ENCODE data around the gene KCNK13.
A peak's percentile ranks its signal among the peaks of the same experiment; 100 is the strongest.

Gene KCNK13

GRCh38 chr14:90072350-90072749, 10.6 kb downstream of the KCNK13 start:
- TF ChIP-seq YY1 (IDR thresholded peaks at IDR 0.05; ENCODE audit: low read depth): no peak

- TF ChIP-seq NFIC (IDR thresholded peaks at IDR 0.05): no peak
- TF ChIP-seq TAF1 (IDR thresholded peaks at IDR 0.05; ENCODE audit: low read depth): no peak
Measured at GRCh38 chr14:90079576-90079975, 17.8 kb downstream of the KCNK13 start.

- TF ChIP-seq TCF12 (IDR thresholded peaks at IDR 0.05; ENCODE audit: low read depth) (no peak), NFIC (IDR thresholded peaks at IDR 0.05) (no peak)
- TF ChIP-seq, protein P1, sequence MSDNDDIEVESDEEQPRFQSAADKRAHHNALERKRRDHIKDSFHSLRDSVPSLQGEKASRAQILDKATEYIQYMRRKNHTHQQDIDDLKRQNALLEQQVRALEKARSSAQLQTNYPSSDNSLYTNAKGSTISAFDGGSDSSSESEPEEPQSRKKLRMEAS (IDR thresholded peaks at IDR 0.05): no peak
- TF ChIP-seq, protein P2, sequence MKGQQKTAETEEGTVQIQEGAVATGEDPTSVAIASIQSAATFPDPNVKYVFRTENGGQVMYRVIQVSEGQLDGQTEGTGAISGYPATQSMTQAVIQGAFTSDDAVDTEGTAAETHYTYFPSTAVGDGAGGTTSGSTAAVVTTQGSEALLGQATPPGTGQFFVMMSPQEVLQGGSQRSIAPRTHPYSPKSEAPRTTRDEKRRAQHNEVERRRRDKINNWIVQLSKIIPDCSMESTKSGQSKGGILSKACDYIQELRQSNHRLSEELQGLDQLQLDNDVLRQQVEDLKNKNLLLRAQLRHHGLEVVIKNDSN (IDR thresholded peaks at IDR 0.05): no peak
Measured at GRCh38 chr14:90087433-90087832, 25.6 kb downstream of the KCNK13 start.

DNA sequence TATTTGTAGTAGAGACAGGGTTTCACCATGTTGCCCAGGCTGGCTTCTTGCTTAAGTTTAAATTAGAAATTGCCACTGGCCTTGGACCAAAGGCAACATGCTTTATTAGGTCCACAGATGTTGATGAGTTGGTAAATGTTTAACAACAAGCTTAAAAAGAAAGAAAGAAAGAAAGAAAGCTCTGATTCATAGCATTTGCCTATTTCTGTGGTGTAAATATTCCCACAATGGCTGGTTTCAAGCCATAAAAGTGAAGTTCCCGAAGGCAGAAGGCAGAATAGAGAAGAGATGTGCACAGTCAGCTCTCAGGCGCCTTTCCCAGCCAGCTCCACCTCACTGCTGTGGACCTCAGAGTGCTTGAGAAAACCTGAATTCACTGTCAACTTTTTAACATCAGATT, 26.4 kb downstream of the KCNK13 start:
- TF ChIP-seq, protein P2 (IDR thresholded peaks at IDR 0.05): no peak
- TF ChIP-seq FOXM1 (IDR thresholded peaks at IDR 0.05; ENCODE audit: borderline replicate concordance, low read depth) (no peak), ZBTB7A (IDR thresholded peaks at IDR 0.05; ENCODE audit: low read depth) (no peak), TAF1 (IDR thresholded peaks at IDR 0.05; ENCODE audit: low read depth) (no peak)

- no peak for TF ChIP-seq CEBPB (IDR thresholded peaks at IDR 0.05)
- TF ChIP-seq, protein P1 (IDR thresholded peaks at IDR 0.05): no peak
- peak; percentile 84 for TF ChIP-seq TEAD4 (IDR thresholded peaks at IDR 0.05)
- peak; percentile 60 for TF ChIP-seq TCF12 (IDR thresholded peaks at IDR 0.05; ENCODE audit: low read depth)
- TF ChIP-seq RAD21 (IDR thresholded peaks at IDR 0.05; ENCODE audit: low read depth): no peak
- TF ChIP-seq NFIC (IDR thresholded peaks at IDR 0.05): peak; percentile 95
- no peak for TF ChIP-seq TAF1 (IDR thresholded peaks at IDR 0.05; ENCODE audit: low read depth)
- TF ChIP-seq EP300 (IDR thresholded peaks at IDR 0.05; ENCODE audit: borderline replicate concordance): peak; percentile 65; the same call in 1 of the 2 replicates
- TF ChIP-seq, protein P3, sequence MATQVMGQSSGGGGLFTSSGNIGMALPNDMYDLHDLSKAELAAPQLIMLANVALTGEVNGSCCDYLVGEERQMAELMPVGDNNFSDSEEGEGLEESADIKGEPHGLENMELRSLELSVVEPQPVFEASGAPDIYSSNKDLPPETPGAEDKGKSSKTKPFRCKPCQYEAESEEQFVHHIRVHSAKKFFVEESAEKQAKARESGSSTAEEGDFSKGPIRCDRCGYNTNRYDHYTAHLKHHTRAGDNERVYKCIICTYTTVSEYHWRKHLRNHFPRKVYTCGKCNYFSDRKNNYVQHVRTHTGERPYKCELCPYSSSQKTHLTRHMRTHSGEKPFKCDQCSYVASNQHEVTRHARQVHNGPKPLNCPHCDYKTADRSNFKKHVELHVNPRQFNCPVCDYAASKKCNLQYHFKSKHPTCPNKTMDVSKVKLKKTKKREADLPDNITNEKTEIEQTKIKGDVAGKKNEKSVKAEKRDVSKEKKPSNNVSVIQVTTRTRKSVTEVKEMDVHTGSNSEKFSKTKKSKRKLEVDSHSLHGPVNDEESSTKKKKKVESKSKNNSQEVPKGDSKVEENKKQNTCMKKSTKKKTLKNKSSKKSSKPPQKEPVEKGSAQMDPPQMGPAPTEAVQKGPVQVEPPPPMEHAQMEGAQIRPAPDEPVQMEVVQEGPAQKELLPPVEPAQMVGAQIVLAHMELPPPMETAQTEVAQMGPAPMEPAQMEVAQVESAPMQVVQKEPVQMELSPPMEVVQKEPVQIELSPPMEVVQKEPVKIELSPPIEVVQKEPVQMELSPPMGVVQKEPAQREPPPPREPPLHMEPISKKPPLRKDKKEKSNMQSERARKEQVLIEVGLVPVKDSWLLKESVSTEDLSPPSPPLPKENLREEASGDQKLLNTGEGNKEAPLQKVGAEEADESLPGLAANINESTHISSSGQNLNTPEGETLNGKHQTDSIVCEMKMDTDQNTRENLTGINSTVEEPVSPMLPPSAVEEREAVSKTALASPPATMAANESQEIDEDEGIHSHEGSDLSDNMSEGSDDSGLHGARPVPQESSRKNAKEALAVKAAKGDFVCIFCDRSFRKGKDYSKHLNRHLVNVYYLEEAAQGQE (IDR thresholded peaks at IDR 0.05; ENCODE audit: low read depth): no peak
Measured at GRCh38 chr14:90091393-90091792, 29.6 kb downstream of the KCNK13 start.

DNA sequence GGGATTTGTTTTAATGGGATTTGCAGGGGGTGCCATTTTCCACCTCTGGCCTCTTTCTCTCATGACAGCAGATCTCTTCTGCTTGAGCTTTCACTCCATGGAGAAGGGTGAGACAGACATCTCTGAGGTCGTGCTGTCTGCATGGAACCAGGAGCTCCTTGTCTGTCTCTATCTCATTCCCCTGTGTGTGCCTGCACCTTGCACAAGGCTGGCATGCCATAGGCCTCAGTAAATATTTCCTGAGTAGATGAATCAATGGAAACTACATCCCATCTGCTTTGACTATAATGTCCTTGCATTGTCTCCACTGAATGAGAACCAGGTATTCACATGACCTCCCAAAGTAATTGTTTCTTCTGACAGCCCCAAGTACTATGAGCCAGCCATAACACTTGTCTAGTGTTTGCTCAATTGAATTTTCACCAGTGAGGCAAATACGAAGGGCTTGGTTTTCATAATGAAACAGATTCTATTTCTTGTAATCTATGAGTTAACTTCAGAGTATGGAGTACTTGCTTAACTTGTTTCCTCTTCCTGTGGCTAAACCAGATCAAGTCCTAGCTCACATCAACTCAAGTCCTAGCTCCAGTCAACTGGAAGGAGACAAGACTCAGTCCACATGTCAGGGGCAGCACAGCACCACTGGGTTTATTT, 32.3 kb downstream of the KCNK13 start:
- TF ChIP-seq NFIC (IDR thresholded peaks at IDR 0.05) (peak; percentile 18; the same call in 1 of the 2 replicates), ZBTB7A (IDR thresholded peaks at IDR 0.05; ENCODE audit: low read depth) (no peak), EP300 (IDR thresholded peaks at IDR 0.05; ENCODE audit: borderline replicate concordance) (no peak)

GRCh38 chr14:90095096-90095495, 33.3 kb downstream of the KCNK13 start:
- TF ChIP-seq NFIC (IDR thresholded peaks at IDR 0.05) (no peak), RAD21 (IDR thresholded peaks at IDR 0.05; ENCODE audit: low read depth) (no peak), CREB1 (IDR thresholded peaks at IDR 0.05; ENCODE audit: low read depth) (no peak), TAF1 (IDR thresholded peaks at IDR 0.05; ENCODE audit: low read depth) (no peak)
- TF ChIP-seq, protein P3 (IDR thresholded peaks at IDR 0.05; ENCODE audit: low read depth): no peak

DNA sequence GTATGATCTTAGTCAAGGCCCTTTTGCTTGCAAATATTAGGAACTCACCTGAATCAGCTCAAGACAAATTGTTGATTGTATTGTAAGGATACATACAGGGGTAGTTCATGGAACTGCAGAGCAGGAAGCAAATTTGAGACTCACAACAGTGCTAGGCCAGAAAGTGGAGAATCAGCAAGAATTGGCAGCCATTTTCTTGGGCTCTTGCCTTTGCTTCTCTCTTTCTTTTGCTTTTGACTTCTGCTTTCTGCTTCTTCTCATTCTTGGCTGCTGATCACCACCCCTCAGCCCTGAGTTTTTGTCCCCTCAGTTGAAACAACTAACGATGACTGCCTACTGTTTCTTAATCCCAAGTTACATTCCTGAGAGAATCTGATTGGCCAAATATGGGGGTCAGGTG, 34.8 kb downstream of the KCNK13 start:
- TF ChIP-seq ZBTB7A (IDR thresholded peaks at IDR 0.05; ENCODE audit: low read depth) (no peak), EGR1 (IDR thresholded peaks at IDR 0.05) (no peak), EP300 (IDR thresholded peaks at IDR 0.05; ENCODE audit: borderline replicate concordance) (no peak), CEBPB (IDR thresholded peaks at IDR 0.05) (no peak), YY1 (IDR thresholded peaks at IDR 0.05; ENCODE audit: low read depth) (no peak), TEAD4 (IDR thresholded peaks at IDR 0.05) (no peak)
- TF ChIP-seq, protein P1 (IDR thresholded peaks at IDR 0.05): no peak
- TF ChIP-seq, protein P3 (IDR thresholded peaks at IDR 0.05; ENCODE audit: low read depth): no peak
